Fibroblast of peridontal ligament (primary cell): ENCODE data around the gene TCIRG1.
A peak's percentile ranks its signal among the peaks of the same experiment; 100 is the strongest.

Source experiments
- DNase-seq: peaks from one replicate; pipeline ENCODE4 v3.0.0-alpha.2; 2010; ENCODE audit errors: extremely low read depth

TCIRG1 gene

GRCh38 chr11:68037411-68038225 is 1.2 kb upstream of the TCIRG1 start:
- no peak for DNase-seq

- no peak for DNase-seq
Measured at GRCh38 chr11:68038226-68038717, 553 bp upstream of the TCIRG1 start.

- no peak for DNase-seq
Measured at GRCh38 chr11:68039526-68040086, 781 bp downstream of the TCIRG1 start.

- peak; percentile 66 for DNase-seq
Measured at GRCh38 chr11:68040101-68040956, 1.5 kb downstream of the TCIRG1 start.

GRCh38 chr11:68040957-68041591 is 2.2 kb downstream of the TCIRG1 start:
- DNase-seq, result no peak

- DNase-seq, result no peak
Measured at GRCh38 chr11:68041617-68042218, 2.9 kb downstream of the TCIRG1 start.

GRCh38 chr11:68042219-68043028 is 3.6 kb downstream of the TCIRG1 start:
- no peak for DNase-seq

- no peak for DNase-seq
Measured at GRCh38 chr11:68043029-68043348, 4.2 kb downstream of the TCIRG1 start.

GRCh38 chr11:68043349-68044144 is 4.7 kb downstream of the TCIRG1 start:
- DNase-seq, result no peak

GRCh38 chr11:68044145-68044813 is 5.5 kb downstream of the TCIRG1 start:
- DNase-seq, result no peak

GRCh38 chr11:68044898-68045351 is 6.1 kb downstream of the TCIRG1 start:
- no peak for DNase-seq

GRCh38 chr11:68047437-68048290 is 8.8 kb downstream of the TCIRG1 start:
- DNase-seq, result no peak

- no peak for DNase-seq
Measured at GRCh38 chr11:68048681-68049508, 10.1 kb downstream of the TCIRG1 start.

- DNase-seq, result no peak
Measured at GRCh38 chr11:68049509-68050370, 10.9 kb downstream of the TCIRG1 start.

GRCh38 chr11:68050371-68050841 is 11.6 kb downstream of the TCIRG1 start:
- no peak for DNase-seq
